HG03139 (cell line): ENCODE data around the gene GCN1.

ENCODE experiments used
- ATAC-seq: cut with Tn5 transposase; IDR thresholded peaks from one replicate; pipeline ENCODE4 v1.9.1; 2021; ENCODE audit not compliant: unreplicated experiment

GCN1 gene

DNA sequence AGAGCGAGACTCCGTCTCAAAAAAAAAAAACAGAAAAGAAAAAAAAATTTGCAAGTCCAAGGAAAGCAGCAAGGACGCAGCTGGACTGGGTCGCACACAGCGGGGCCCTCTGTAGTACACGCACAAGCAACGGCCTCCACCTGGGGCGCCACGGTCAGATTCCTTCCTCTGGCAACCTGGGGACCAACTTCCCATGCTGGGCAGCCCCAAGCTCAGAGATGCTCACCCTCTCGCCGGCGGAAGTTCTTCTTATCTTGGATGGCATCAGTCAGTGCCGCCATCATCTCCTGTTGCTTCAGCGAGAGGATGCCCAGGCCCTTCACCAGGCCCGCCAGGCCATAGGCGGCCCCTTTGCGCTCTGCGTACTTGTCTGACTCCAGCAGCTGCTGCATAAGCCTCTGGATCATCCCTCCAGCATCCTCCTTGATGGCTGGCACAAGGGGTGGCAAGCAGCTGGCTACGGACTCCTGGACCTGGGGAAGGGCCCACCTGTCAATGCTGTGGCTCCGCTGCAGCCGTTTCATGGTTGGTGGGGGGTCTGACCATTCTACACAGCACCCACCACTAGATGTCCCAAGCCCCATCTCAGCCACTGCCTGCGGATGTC is 43.5 kb downstream of the GCN1 start:
- ATAC-seq, result no peak

DNA sequence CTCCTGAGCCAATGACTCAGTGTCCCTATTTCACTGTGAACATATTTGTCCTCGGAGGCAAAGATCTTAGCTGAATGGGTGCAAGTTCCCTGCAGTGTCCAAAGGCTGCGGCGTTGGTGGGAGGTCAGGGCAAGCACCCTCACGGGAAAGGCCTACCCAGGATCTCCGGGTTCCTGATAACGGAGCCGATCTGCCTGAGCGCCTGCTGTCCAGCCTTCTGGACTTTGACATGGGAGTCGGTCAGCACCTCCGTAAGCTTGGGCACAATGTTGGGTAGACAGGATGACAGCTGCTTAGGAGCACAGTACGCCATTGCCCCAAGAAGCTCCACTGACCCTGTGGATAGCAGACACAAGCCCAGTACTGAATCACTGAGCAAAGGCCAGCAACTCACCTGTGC is 46.5 kb downstream of the GCN1 start:
- ATAC-seq, result no peak

DNA sequence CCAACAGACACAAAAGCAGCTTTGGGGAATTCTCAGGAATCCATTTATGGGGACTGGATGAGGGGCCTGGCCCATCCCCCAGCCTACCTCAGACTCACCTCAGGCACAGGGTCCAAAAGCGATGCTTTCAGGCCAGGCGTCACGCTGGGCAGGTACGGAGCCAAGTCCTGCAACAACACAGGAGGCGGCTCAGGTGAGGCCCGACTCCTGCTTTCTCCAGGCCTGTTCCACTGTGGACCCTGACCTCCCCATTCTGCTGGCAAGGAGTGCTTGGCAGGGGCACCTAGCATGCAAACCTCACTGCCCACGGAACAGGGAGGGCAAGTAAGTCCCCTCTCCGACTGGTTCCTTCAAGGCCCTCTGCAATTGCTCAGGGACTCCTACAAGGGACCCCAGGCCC is 49.4 kb downstream of the GCN1 start:
- ATAC-seq, result no peak

DNA sequence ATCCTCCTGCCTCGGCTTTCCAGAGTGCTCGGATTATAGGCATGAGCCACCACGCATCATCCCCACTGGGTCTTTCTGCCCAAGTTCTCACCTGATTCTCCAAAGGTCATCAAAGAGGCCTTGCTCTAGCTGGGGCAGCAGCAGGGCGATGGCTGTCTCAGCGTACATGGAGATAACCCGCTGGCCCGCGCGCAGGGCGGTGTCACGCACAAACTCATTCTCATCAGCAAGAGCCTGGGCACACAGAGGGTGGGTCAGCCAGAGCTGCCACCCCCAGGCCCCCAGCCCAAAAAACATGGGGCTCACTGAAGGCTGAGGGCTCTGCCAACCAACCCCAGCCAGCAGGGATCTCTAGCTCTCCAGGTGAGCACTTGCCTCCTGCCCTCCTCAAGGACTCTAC is 50.3 kb downstream of the GCN1 start:
- ATAC-seq, result no peak

DNA sequence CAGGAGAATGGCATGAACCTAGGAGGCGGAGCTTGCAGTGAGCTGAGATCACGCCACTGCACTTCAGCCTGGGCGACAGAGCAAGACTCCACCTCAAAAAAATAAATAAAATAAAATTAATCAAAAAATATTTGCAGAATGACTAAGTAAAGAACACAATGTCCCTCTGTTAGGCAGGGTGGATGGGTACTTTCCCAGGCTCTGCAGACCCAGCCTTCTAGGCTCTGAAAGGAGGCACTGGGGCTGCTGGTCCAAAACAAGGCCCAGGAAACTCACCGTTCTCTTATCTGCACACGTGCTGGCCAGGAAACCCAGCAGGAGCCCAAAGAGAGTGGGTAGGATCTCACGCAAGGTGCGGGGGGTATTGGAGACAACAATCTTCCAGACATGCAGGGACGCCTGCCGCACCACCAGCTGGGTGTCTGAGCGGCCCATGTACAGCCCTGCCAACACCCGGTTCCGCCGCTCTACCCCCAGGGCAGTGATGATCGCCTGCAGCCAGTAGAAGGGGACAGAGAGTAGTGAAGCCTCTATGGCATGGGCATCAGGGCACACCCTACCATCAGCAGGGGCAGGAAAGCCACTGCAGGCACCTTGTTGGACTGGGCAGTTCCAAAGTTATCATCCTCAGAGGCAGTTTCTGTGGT is 52.2 kb downstream of the GCN1 start:
- no peak for ATAC-seq

DNA sequence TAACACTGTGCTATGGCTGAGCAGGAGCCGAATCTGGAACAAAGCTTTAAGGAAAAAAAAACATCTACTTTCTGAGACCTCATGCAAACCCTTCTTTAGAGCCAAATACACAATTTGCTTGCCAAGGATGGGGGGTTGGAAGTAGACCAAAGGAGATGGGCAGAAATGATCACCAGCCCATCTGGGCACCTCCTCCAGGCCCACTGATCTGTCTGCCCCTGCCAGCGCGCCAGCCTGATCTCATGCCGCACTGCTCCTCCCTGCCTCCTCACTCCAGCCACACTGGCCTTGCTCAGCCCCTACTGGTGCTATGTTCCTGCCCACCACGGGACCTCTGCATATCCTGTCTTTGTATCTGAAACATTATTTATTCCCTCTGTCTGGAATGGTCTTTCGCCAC is 53.2 kb downstream of the GCN1 start:
- no peak for ATAC-seq

DNA sequence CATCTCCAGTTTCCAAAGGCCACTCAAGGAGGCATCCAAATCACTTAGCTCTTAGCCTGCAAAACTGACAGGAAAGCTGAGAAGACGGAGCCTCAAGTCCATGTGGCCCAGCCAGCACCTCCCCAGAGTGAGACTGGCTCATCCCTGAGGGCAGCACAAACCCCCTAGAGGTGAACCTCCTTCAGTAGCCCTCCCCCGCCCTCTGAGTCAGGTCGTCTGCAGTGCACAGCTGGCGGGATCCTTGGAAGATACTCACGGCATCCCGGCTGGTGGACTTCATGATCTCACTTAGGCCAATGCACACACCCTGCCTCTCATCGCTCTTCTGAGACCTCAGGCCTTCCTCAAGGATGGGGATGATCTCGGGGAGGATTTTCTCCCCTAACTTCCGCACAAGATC is 53.9 kb downstream of the GCN1 start:
- no peak for ATAC-seq

DNA sequence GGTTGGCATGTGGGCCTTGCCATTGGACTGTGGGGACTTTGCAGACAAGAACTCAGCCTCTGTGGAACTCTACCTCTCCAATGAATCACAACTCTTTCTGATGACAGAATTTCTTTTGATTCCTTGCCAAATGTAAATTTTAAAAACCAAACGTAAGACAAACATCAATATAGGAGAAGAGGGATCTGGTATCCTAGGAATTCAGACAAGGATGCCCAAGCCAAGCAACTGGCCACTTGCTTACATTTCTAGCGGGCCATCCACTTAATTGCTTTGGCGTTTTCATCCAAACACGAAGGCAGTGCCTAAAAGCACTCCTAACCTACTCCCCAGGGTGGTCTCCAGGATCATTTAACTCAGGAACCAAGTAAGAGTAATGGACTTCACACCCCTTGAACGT is 54.6 kb downstream of the GCN1 start:
- no peak for ATAC-seq

DNA sequence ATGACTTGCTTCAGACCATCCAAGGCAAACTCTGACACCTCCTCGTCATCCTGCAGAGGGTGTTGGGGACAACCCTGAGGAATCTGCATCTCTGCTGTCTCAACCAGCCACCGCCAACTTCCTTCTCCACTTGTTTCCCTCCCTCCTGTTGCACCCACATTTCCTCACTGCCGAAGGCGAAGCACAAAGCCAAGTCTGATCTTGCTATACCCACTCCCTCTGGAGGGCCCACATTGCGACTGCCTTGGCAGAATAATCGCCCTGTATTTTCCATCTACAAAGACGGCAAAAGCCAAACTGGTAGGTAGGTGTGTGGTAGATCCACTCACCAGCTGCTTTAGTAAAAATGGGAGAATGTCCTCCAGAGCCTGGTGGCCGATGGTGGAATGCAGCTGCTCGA is 56.1 kb downstream of the GCN1 start:
- ATAC-seq, result no peak

DNA sequence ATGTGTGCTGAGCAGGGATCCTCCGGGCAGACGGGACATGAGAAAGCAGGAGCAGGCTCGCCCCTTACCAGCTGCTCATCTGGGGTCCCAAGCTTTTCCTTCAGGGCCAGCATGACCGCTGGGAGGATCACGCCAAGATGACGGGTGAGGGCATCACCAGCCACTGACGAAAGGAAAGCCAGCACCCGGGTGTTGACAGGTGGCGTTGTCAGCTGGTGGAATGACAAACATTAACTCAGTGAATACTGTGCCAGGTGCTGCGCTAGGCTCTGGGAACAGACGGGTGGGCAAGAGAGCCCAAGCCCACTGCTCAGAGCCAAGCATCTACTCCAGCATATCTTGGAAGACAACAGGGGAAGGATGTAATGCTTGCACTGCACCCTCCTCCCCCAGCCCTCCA is 56.7 kb downstream of the GCN1 start:
- ATAC-seq, result no peak

DNA sequence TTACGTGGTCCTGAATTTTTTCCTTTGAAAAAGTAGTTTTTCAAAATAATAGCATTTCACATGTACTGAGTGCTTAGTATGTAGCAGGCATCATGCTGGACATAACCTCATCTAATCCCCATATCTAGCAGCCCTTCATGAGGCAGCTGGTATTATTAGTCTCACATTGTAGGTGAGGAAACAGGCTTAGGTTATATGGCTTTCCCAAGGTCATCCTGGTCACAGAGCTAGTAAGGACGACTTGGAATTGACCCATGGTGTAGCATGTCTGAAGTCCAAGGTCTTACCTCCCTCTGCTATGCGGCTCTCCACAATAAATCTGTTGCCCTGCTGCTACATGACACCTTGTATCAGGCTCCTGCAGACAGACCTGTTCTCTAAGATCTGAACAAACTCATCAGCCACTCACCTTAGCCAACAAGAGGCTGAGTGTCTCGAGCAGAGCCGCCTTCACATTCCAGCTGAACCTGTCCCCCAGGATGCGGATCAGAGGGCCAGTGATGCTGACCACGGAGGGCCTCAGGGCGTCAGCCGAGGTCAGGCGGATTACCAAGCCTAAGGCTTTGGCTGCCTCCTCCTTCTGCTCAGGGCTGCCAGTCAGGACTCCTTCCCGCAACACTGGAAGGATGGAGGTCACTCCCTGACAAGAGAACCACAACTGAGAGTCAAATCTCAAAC is 58.3 kb downstream of the GCN1 start:
- no peak for ATAC-seq

DNA sequence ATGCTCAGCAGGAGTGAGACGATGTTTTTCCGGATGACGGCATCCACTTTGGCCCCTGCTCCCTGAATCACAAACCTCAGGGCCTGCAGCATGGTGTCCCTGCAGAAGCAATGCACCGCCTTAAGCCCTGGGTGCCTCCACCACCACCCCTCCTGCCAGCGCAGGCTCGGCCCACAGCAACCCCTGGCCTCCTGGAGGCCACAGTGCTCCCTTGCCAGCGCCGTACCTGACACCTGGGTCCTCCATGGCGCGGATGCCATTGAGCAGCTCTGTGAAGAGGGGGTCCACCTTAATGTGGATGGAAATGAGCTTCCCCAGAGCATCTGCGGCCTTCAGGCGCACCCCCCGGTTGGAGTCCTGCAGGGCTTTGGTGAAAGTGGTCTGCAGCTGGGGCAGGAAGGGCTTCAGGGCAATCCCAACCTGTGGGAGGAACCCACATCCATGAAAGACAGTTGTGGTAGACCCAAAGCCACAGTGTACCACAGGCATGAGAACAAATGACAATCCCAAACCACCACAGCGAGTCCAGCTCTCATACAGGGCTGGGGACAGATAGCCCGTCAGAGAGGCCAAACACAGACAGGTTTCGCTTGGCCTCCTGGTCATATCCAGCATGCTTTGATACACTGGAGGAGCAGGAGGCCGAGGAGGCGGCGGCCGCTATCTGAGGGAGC is 60.1 kb downstream of the GCN1 start:
- no peak for ATAC-seq

DNA sequence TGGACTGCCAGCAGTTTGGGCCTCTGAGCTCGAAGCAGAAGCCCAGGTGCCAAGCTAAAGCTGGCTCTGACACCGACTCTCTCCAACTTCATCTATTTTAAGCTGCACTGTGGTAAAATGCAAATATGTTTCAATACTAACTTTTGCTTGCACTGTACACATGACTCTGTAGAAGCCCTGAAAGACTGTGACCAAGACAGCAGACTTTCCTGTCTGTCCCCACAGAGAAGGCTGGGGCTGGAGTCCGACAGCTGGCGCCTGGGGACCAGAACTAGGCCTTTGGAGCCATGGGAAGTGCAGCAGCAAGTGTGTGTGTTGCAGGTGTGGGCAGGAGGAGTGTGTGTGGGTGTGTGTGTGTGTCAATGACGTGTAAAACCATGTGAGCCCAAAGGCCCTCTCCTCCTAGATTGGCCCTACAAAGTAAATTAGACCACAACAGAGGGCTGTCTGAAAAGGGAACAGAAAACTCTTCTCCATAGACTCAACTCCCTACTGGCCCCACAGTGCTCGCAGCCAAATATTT is 61.6 kb downstream of the GCN1 start:
- peak; percentile 84 for ATAC-seq

DNA sequence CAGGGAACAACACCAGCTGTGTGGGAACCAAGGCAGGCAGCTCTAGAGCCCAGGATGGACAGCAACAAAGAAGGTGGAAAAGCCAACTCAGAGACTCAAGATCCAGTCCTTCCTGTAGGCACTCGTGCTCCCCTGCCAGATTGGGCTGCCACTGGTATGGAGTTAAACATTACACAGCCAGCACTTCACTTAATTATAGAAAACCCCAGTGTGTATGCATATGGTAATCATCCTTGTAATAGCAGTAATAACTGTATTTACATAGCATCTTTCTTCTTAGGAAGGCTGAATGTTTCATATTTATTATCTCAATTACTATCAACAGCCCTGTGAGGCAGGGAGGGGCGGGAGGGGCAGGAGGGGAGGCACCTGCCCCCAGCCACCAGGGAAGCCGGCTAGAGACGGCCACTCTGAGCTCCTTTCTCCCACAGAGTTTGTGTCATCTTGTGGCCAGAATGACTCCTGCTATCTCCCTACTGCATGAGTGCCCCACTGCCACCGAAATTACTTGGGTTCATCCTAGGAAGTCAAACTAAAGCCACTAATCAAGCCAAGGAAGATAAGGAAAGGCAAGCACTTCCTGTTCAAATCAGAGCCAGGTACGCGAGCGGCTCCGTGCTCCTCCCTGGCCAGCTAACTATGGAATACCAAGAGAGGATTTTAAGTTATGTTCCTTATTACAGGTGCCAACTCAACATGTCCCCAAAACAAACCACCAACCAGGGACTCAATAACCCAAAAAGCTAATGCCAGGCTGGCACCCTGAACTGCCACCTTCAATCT is 62.3 kb downstream of the GCN1 start:
- ATAC-seq, result no peak

DNA sequence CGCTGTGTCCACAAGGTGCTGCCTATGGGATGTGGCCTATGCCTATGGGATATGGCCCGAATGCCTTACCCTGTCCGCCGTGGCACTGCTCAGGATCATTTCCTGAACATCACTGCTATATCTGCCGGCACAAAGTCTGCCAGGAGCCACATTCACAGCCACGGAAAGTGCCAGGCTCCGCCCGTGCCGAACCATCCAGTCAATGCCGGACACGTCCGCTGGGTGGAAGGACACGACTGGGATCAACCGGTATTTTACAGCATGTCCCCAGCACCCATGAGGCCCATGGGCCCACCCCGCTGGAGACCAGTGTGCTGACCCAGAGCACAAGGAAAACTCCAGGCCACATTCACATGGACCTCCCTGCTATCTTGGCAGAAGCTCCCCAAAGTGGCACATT is 63.4 kb downstream of the GCN1 start:
- no peak for ATAC-seq

DNA sequence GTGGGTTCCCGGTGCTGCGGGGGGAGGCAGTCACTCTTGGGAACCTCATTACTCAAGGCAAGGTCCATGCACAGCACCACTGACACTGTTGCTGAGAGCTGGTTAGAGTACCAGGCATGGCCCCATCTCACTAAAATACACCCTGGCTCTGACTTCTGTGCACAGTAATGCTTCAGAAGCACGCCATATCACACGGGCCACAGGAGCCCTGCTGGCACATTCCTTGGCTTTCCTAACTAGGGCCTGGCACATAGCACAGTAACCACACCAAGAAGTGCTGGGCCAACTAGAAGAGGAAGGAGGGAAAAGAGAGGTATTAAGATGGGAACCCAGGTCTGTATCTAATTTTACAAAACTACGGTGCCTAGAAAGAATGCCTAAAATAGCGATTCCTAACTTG is 64.5 kb downstream of the GCN1 start:
- ATAC-seq, result no peak

DNA sequence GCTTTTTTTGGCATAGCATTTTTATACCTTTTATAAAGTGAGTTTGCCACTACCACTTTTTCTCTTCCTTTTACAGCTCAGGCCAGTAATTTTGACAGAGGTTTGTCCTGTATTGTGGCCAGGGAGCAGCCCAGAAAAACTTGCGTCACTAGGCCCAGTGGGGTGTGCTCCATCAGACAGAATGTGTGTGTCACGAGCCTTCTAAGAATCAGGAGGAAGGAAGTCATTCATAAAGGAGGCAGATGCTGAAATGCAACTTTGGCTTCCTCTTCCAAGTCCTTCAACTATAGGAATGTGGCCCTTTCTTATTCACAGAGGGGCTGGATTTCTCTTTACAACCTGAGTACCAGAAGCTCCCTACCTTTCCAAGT is 67.9 kb downstream of the GCN1 start:
- no peak for ATAC-seq

DNA sequence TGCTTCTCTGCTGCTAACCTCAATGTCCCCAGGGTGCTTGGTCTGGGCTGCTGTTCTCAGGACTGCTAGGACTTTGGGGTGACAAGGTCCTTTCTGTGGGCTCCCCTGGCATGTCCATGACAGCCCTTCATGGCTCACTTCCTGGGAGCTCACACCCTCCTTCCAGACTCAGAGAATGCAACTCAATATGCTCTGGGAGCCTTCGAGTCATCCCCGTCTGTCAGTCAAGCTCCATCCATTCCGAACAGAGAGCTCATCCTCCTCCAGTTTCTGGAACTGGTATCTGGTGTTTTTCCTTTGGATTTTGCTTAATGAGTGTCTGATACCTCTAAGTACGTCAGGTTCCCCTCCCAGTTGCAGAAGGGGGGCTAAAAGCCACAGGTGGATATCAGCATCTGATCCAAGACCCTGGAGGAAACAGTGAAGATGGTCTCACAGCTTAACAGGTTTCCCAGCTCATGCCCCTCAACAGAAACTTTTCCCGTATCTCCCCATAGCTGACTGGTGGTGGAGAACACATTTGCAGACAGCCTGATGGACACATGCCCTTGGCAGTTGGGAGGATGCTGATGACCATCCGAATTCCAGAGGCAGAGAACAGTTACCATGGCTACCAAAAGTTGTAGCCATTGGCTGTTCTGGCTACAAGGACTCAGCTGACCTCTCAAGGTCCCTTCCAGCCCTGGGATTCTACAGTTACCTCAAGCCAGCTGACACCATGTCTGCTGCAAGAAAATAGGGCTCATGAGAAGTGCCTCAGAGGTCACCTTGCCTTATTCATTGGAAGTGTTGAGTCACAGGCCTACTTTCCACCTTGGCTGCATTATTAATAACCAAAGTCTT is 68.5 kb downstream of the GCN1 start:
- no peak for ATAC-seq

DNA sequence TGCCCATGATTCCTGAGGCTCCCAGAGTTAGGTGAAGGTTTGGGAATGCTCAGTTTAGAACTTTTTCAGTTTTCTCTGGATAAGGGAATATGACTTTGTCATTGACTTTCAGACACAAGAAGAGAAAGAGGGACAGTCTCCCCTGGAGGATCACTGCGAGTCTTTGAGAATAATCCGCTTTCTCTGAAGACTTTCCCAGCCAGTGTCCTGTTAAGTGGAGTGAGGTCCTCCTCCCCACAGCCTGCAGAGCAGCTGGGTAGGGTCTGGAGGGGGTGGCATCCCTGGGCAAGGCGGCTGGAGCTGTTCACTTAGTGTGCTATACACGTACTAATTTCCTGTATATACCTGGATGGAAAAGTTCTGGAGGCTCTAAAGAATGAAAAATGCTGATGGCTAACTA is 69.5 kb downstream of the GCN1 start:
- ATAC-seq, result no peak

DNA sequence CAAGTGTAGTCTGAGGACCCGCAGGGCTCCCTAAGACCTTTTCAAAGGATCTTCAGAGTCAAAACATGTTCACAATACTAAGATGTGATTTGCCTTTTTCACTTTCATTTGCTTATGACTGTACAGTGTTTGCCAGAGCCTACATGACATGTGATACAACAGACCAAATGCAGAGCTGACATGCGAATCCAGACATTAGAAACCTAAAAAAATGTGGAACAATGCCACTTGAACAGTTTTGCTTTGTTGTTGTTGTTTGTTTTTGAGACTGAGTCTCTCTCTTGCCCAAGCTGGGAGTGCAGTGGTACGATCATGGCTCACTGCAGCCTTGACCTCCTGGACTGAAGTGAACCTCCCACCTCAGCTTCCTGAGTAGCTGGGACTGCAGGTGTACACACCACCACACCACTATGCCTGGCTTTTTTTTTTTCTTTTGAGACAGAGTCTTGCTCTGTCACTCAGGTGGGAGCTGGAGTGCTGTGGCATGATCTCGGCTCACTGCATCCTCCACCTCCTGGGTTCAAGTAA is 72.7 kb downstream of the GCN1 start:
- ATAC-seq, result peak; percentile 32
